ENCODE data around the gene TAF5L. TPM values are rescaled to one million over a fixed set of nuclear protein-coding genes. Genes with fewer than 3 reads are reported as not detected.
"Not testable (repeated sequence)": the region's sequence is repeated elsewhere in the genome, so short reads cannot be mapped to it uniquely, and the experiment has no call there.

The TAF5L gene
- polyA plus RNA-seq, 4 donors: 17.3 to 22.1 (median 18.8) TPM

DNA sequence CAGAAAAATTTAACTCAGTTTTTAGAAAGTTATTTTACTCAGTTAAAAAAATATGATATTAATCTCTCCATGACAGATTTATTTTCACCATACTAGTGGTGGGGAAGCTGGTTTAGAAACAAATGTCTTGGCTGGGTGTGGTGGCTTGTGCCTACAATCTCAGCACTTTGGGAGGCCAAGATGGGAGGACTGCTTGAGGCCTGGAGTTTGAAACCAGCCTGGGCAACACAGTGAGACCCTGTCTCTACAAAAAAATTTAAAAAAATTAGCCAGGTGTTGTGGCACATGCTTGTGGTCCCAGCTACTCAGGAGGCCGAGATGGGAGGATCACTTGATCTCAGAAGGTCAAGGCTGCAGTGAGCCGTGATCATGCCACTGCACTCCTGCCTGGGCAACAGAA is 17.3 kb downstream of the TAF5L start:
- DNase-seq (ENCODE audit: low read depth in 4 of 4, low spot score in 2 of 4): no peak

- no peak for DNase-seq (ENCODE audit: low read depth in 4 of 4, low spot score in 2 of 4)
Measured at GRCh38 chr1:229607370-229607769, 18.6 kb downstream of the TAF5L start.

GRCh38 chr1:229603371-229604005 is 22.4 kb downstream of the TAF5L start:
- no peak for DNase-seq (ENCODE audit: low read depth in 4 of 4, low spot score in 2 of 4)

GRCh38 chr1:229600229-229600628 is 25.7 kb downstream of the TAF5L start:
- DNase-seq (ENCODE audit: low read depth in 4 of 4, low spot score in 2 of 4): no peak

DNA sequence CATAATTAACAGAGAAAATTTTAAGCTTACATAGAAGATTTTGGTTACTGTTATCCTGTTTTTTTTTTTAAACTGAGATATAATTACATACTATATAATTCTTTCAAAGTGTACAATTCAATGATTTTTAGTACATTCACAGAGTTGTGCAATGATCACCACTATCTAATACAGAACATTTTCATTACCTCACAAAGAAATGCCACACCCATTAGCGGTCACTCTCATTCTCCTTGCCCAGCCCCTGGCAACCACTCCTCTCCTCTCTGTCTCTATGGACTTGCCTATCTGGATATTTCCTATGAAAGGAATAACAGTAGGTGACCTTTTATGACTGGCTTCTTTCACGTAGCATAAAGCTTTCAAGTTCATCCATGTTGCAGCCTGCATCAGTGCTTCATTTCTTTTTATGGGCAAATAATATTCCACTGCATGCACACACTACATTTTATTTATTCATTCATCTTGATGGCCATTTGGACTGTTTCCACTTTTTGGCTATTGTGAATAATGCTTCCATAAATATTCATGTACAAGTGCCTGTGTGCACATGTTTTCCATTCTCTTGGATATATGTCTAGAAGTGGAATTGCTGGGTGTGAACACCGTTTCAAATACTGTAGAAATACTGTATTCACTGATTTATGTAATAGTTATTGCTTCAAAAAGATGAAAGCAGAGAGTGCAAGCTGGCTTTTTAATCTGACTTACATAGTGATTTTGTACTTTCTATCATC is 26.5 kb downstream of the TAF5L start:
- no peak for DNase-seq (ENCODE audit: low read depth in 4 of 4, low spot score in 2 of 4)

DNA sequence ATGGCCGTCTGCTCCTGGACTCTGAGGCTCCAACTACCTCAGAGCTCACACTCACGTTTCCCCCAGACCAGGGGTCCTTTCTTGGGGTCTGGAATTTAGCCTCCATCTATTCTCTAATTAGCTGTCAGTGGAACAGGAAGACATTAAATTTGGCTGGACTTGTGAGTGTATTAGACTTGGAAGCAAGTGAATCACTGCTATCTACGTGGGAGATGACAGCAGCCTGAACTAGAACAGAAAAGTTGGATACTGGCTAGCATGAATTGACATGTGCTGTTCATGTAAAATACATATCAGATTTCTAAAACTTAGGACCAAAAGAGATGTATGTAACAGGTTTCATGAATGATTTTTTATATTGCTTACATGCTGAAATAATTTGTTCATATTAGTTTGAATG is 28.0 kb downstream of the TAF5L start:
- no peak for DNase-seq (ENCODE audit: low read depth in 4 of 4, low spot score in 2 of 4)

- no peak for DNase-seq (ENCODE audit: low read depth in 4 of 4, low spot score in 2 of 4)
Measured at GRCh38 chr1:229596925-229597699, 28.8 kb downstream of the TAF5L start.

GRCh38 chr1:229595876-229596275 is 30.0 kb downstream of the TAF5L start:
- not testable (repeated sequence) for DNase-seq (ENCODE audit: low read depth in 4 of 4, low spot score in 2 of 4)

GRCh38 chr1:229594227-229595008 is 31.5 kb downstream of the TAF5L start:
- DNase-seq (ENCODE audit: low read depth in 4 of 4, low spot score in 2 of 4): no peak

DNA sequence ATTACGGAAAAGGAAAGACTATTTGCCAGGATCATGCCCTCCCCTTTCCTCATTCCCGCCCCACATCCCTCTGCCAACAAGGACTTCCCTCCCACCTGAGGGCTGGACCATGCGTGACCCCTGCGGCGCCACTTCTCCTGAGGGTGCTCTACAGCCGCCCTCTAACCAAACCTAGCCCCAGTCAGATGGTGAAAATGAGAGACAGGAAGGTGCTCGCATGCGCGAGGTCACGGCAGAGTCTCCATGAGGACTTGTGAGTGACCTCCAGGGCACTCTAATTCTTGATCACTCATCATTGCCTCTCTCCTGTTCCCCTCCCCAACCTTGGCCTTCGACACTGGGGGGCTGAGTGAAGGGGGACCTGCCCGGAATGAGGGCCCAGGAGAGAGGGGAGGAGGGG is 32.1 kb downstream of the TAF5L start:
- no peak for DNase-seq (ENCODE audit: low read depth in 4 of 4, low spot score in 2 of 4)

DNA sequence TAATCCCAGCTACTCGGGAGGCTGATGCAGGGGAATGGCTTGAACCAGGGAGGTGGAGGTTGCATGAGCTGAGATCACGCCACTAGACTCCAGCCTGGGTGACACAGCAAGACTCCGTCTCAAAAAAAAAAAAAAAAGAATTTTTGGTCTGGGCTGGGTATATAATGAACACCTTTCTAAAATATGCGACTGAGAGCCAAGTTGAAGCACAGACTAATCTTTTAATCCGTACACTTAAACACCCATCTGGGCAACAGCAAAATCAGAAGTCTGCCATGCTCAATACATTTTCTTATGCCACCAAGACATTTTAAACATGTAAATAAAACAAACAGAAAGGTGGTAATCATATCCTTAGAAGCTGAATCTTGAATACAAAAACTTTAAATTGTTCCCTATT is 35.8 kb downstream of the TAF5L start:
- no peak for DNase-seq (ENCODE audit: low read depth in 4 of 4, low spot score in 2 of 4)

- no peak for DNase-seq (ENCODE audit: low read depth in 4 of 4, low spot score in 2 of 4)
Measured at GRCh38 chr1:229585338-229585737, 40.6 kb downstream of the TAF5L start.

- DNase-seq (ENCODE audit: low read depth in 4 of 4, low spot score in 2 of 4): no peak
Measured at GRCh38 chr1:229582715-229583114, 43.2 kb downstream of the TAF5L start.

DNA sequence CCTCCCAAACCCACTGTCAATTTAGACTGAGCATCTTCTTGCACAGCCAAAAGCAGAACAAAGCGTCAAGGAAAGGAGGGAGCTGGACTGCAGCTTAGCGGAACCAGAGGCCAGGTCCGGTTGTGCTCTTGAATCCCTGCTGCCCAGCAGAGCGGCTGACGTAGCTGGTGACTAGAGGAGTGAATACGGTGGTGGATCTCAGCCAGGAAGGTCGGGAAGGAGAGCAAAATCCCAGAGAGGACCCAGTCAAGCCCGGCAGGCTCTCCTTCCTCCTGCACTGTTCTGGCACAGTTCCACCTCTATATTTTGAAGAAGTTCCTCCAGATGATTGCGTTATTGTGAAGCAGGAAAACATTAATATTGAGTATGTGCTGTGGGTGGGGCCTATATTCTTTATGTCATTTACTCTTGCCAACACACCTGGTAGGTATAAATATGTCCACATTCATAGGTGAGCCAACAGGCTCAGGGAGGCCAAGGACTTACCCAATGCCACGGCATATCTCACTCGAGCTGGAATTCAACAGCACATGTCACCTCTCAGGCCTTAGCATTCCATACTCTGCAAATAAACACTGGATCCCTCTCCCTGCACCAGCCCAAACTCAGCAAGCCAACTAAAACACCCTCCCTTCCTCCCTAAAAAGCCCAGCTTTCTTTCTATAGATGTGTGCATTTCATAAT is 43.8 kb downstream of the TAF5L start:
- no peak for DNase-seq (ENCODE audit: low read depth in 4 of 4, low spot score in 2 of 4)

GRCh38 chr1:229581485-229581884 is 44.4 kb downstream of the TAF5L start:
- no peak for DNase-seq (ENCODE audit: low read depth in 4 of 4, low spot score in 2 of 4)

DNA sequence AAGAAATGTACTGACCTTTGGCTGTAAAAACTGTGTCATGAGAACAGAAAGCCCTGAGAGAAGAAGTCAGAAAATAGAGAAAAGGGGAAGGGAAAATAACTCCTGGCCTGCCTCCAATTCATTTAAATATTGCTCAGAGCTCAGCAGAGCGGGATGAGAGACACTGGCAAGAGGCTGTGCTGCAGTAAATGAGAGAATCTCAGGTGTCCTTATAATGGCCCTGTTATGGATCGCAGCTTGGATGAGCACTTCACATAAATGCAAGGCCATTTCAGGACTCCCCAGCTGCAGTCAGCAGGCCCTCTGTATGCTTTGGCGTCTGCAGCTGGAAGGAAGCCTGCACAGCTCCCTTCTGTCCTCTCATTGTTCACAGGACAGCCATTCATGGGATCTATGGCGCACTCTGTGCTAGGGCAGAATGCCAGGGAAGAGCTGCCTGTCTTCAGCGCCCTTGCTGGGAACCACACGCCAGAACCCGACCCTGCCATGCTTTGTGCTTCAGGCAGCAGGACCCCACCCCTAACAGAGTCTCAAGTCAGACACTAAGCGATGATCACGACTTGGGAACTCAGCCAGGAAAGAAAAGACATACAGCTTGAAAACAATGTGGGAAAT is 46.8 kb downstream of the TAF5L start:
- DNase-seq (ENCODE audit: low read depth in 4 of 4, low spot score in 2 of 4): peak in 1 of 4 donors; percentile 37

- DNase-seq (ENCODE audit: low read depth in 4 of 4, low spot score in 2 of 4): no peak
Measured at GRCh38 chr1:229578168-229579058, 47.5 kb downstream of the TAF5L start.

DNA sequence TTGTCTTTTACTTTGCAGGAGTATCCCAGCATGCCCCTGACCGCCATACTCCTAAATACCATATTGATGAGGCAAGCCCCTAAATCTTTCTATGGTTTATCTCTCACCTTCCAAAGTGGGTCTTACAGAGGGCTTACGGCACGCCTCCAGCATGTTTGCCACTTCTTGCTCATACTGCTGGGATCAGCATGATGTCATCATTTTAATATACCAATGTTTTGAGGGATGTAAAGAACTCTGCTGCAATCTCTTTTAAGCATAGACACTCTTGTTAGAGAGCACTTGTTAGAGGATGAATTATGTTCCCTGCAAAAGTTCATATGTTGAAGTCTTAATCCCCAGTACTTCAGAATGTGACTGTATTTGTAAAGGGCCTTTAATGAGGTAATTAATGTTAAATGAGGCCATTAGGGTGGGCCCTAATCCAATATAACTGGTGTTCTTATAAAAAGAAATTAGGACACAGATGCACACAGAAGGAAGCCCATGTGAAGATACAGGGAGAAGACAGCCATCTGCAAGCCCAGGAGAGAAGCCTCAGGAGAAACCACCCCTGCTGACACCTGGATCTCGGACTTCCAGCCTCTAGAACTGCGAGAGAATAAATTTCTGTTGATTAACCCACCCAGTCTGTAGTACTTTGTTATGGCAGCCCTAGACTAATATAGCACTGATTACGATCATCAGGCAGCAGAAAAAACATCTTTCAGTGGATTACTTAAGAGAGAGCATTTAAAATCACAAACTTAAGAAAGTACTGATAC is 51.1 kb downstream of the TAF5L start:
- no peak for DNase-seq (ENCODE audit: low read depth in 4 of 4, low spot score in 2 of 4)

Data from left renal cortex interstitium (tissue), 4 donors.